ENCODE data around the gene SMYD3. TPM values are rescaled to one million over a fixed set of nuclear protein-coding genes. Genes with fewer than 3 reads are reported as not detected.

The SMYD3 gene
- total and polyA plus RNA-seq, 2 donors (not counting 3 experiments of a cell fraction or from before 2014, with no cell fraction given), result 16.0 to 32.1 TPM

- BruUV-seq (replicated peaks), result no TSS peak
- Histone ChIP-seq H3K9me1 (replicated peaks; ENCODE audit: control insufficient read depth, extremely low read depth, insufficient read depth, low read length) (no peaks in the 10 kb centered on the region), H3K27me3 (ENCODE audit: control insufficient read depth in 2 of 2, insufficient read depth in 2 of 2, low read length in 2 of 2) (no peaks in the 10 kb centered on the region), H3K36me3 (ENCODE audit: control insufficient read depth in 2 of 2, extremely low read depth in 1 of 2, insufficient read depth in 2 of 2, low read length in 2 of 2) (no peaks in the 10 kb centered on the region), H3K27ac (ENCODE audit: insufficient read depth, low read depth, low read length) (no peak overlapping the region), H4K20me1 (replicated peaks; ENCODE audit: control insufficient read depth, extremely low read depth, insufficient read depth, low read length) (peaks cover 3% of the 10 kb centered on the region), H3K4me1 (ENCODE audit: control insufficient read depth, extremely low read depth, insufficient read depth, low read length) (no peaks in the 10 kb centered on the region), H3K9me3 (replicated peaks; ENCODE audit: control insufficient read depth, insufficient read depth, low read length) (no peaks in the 10 kb centered on the region), H2AFZ (ENCODE audit: low read depth, low read length) (no peak overlapping the region), H3K4me2 (ENCODE audit: insufficient read depth, low read length) (no peak overlapping the region), H3K79me2 (ENCODE audit: control insufficient read depth, insufficient read depth, low read length) (no peaks in the 10 kb centered on the region), H3K4me3 (replicated peaks in 1 of 3; ENCODE audit: insufficient read depth in 1 of 3, low read depth in 1 of 3, low read length in 3 of 3) (no peak overlapping the region), H3K9ac (replicated peaks; ENCODE audit: extremely low read depth, insufficient read depth, low read length) (no peak overlapping the region)
- dilution Hi-C loops (cut with MboI; ENCODE audit: extremely low pct_ligation_motif_present, low sequenced_read_pairs), result no loop called here
- FAIRE-seq (no peak), DNase-seq (ENCODE audit: low read depth, low spot score) (no peak)
- intact Hi-C loops (cut with micrococcal nuclease), result loop anchor here (1.0 kb wide), 1 partner anchor 34 kb away; no protein-coding TSS in a partner anchor
- no peak for TF ChIP-seq GATA2 (IDR thresholded peaks at IDR 0.05; ENCODE audit: insufficient read depth, insufficient read length, low read depth, low read length)
- TF ChIP-seq POLR2AphosphoS5 (IDR thresholded peaks at IDR 0.05; ENCODE audit: insufficient read depth, low read depth, low read length), result no peak
- no peak for TF ChIP-seq FOS (IDR thresholded peaks at IDR 0.05; ENCODE audit: borderline replicate concordance, insufficient read depth, low read length)
- TF ChIP-seq MAX (IDR thresholded peaks at IDR 0.05; ENCODE audit: insufficient read depth, insufficient read length), result no peak
- TF ChIP-seq CTCF (IDR thresholded peaks at IDR 0.05; ENCODE audit: extremely low read depth in 1 of 2, insufficient read depth in 1 of 2, low read depth in 1 of 2, low read length in 2 of 2), result no peak
- TF ChIP-seq POLR2A (IDR thresholded peaks at IDR 0.05; ENCODE audit: low read depth, low read length), result no peak
- TF ChIP-seq EZH2 (IDR thresholded peaks at IDR 0.05; ENCODE audit: borderline replicate concordance, low read depth, low read length, severe bottlenecking), result no peak
- TF ChIP-seq JUN (IDR thresholded peaks at IDR 0.05; ENCODE audit: borderline replicate concordance, insufficient read depth, insufficient read length, low read depth), result no peak
- TF ChIP-seq MYC (IDR thresholded peaks at IDR 0.05; ENCODE audit: low read depth, low read length), result no peak
- POLR2A ChIA-PET, result interaction anchor here (0.6 kb wide), 1 partner anchor 1773 kb away, joined by 4 read pairs; no protein-coding TSS in a partner anchor
- CTCF ChIA-PET, result no interaction called here
Measured at GRCh38 chr1:246066573-246066972, 440.5 kb downstream of the SMYD3 start.
